Measurements from ENCODE around the gene MEIKIN. TPM values are rescaled to one million over a fixed set of nuclear protein-coding genes. Genes with fewer than 3 reads are reported as not detected.

The MEIKIN gene
- total RNA-seq, 1 experiment from 2014 or later: not detected

- Mint-ChIP-seq H3K36me3 (ENCODE audit: insufficient read depth, unreplicated experiment) (peaks cover 22% of the 10 kb centered on the region), H3K9me3 (ENCODE audit: low read depth, unreplicated experiment) (peaks cover 5% of the 10 kb centered on the region), H3K27me3 (ENCODE audit: unreplicated experiment) (no peaks in the 10 kb centered on the region), H3K27ac (ENCODE audit: unreplicated experiment) (no peak overlapping the region), H3K4me1 (ENCODE audit: low read depth, unreplicated experiment) (peaks cover 34% of the 10 kb centered on the region), H3K4me3 (ENCODE audit: low read depth, unreplicated experiment) (no peak overlapping the region)
- CTCF ChIA-PET: interaction anchor here (0.6 kb wide), 2 partner anchors 153 to 1097 kb away, joined by 3 to 4 read pairs; no protein-coding TSS in a partner anchor
- no peak for TF ChIP-seq CTCF (IDR thresholded peaks at IDR 0.05; ENCODE audit: unreplicated experiment)
- intact Hi-C loops (cut with micrococcal nuclease; ENCODE audit: unreplicated experiment): loop anchor here (2.0 kb wide), 1 partner anchor 16 kb away; no protein-coding TSS in a partner anchor
- BruUV-seq (replicated peaks): no TSS peak
- DNase-seq: no peak
Observed at GRCh38 chr5:131790550-131790949, 154.9 kb downstream of the MEIKIN start.

GRCh38 chr5:131789765-131790164 lies 155.7 kb downstream of the MEIKIN start:
- intact Hi-C loops (cut with micrococcal nuclease; ENCODE audit: unreplicated experiment): loop anchor here (2.0 kb wide), 1 partner anchor 15 kb away; no protein-coding TSS in a partner anchor
- H3K27ac Mint-ChIP-seq (ENCODE audit: unreplicated experiment): no peak overlapping the region
- CTCF ChIA-PET: interaction anchor here (0.6 kb wide), 1 partner anchor 153 kb away, joined by 4 read pairs; no protein-coding TSS in a partner anchor
- no peak for TF ChIP-seq CTCF (IDR thresholded peaks at IDR 0.05; ENCODE audit: unreplicated experiment)
- BruUV-seq (replicated peaks): no TSS peak
- DNase-seq: no peak
- H3K27me3 Mint-ChIP-seq (ENCODE audit: unreplicated experiment): no peaks in the 10 kb centered on the region
- H3K4me1 Mint-ChIP-seq (ENCODE audit: low read depth, unreplicated experiment): peaks cover 31% of the 10 kb centered on the region
- no peak overlapping the region for H3K4me3 Mint-ChIP-seq (ENCODE audit: low read depth, unreplicated experiment)
- peaks cover 5% of the 10 kb centered on the region for H3K9me3 Mint-ChIP-seq (ENCODE audit: low read depth, unreplicated experiment)
- H3K36me3 Mint-ChIP-seq (ENCODE audit: insufficient read depth, unreplicated experiment): peaks cover 14% of the 10 kb centered on the region

- no peak for DNase-seq
- Mint-ChIP-seq H3K4me3 (ENCODE audit: low read depth, unreplicated experiment) (no peak overlapping the region), H3K27ac (ENCODE audit: unreplicated experiment) (no peak overlapping the region), H3K4me1 (ENCODE audit: low read depth, unreplicated experiment) (peaks cover 38% of the 10 kb centered on the region), H3K36me3 (ENCODE audit: insufficient read depth, unreplicated experiment) (peaks cover 4% of the 10 kb centered on the region), H3K27me3 (ENCODE audit: unreplicated experiment) (no peaks in the 10 kb centered on the region), H3K9me3 (ENCODE audit: low read depth, unreplicated experiment) (peaks cover 5% of the 10 kb centered on the region)
- intact Hi-C loops (cut with micrococcal nuclease; ENCODE audit: unreplicated experiment): no loop called here
- BruUV-seq (replicated peaks): no TSS peak
- CTCF ChIA-PET: no interaction called here
- TF ChIP-seq CTCF (IDR thresholded peaks at IDR 0.05; ENCODE audit: unreplicated experiment): no peak
Observed at GRCh38 chr5:131787736-131788135, 157.7 kb downstream of the MEIKIN start.

- Mint-ChIP-seq H3K27me3 (ENCODE audit: unreplicated experiment) (no peaks in the 10 kb centered on the region), H3K27ac (ENCODE audit: unreplicated experiment) (no peak overlapping the region), H3K36me3 (ENCODE audit: insufficient read depth, unreplicated experiment) (no peaks in the 10 kb centered on the region), H3K4me3 (ENCODE audit: low read depth, unreplicated experiment) (no peak overlapping the region), H3K9me3 (ENCODE audit: low read depth, unreplicated experiment) (peaks cover 5% of the 10 kb centered on the region), H3K4me1 (ENCODE audit: low read depth, unreplicated experiment) (peaks cover 38% of the 10 kb centered on the region)
- CTCF ChIA-PET: no interaction called here
- intact Hi-C loops (cut with micrococcal nuclease; ENCODE audit: unreplicated experiment): no loop called here
- no peak for TF ChIP-seq CTCF (IDR thresholded peaks at IDR 0.05; ENCODE audit: unreplicated experiment)
- DNase-seq: no peak
- BruUV-seq (replicated peaks): no TSS peak
Observed at GRCh38 chr5:131786900-131787692, 158.4 kb downstream of the MEIKIN start.

Data from Calu3 (cell line).